OCI-LY1 (cell line): ENCODE results near the gene FAM83E.

ENCODE experiments used
- H2AFZ ChIP-seq: fragments of 200-600 bp; sonication (generic), shearing (Covaris generic); 2 replicates; pipeline ENCODE4 v1.6.0; 2014; ENCODE audit warnings: antibody characterized with exemption, mild to moderate bottlenecking, low read length
- H3F3A ChIP-seq: fragments of 200-600 bp; sonication (generic), shearing (Covaris generic); 2 replicates; pipeline ENCODE4 v1.6.0; 2014; ENCODE audit warnings: mild to moderate bottlenecking, antibody characterized with exemption, low read length, moderate library complexity; ENCODE audit not compliant: insufficient read depth
- H3K27ac ChIP-seq: fragments of 200-600 bp; sonication (generic); 2 replicates; pipeline ENCODE4 v1.5.1; 2014; ENCODE audit warnings: low read length, mixed run types, mild to moderate bottlenecking, low read depth; ENCODE audit not compliant: poor library complexity, severe bottlenecking
- H3K27me3 ChIP-seq: fragments of 200-600 bp; sonication (generic); 2 replicates; pipeline ENCODE4 v1.6.0; 2014; ENCODE audit warnings: antibody characterized with exemption, mild to moderate bottlenecking, low read length, moderate library complexity; ENCODE audit not compliant: insufficient read depth
- H3K36me3 ChIP-seq: fragments of 200-600 bp; sonication (generic); 2 replicates; pipeline ENCODE4 v1.6.1; 2014; ENCODE audit warnings: mild to moderate bottlenecking, antibody characterized with exemption, low read length, moderate library complexity, mixed read lengths; ENCODE audit not compliant: insufficient read depth
- H3K4me1 ChIP-seq: fragments of 200-600 bp; sonication (generic); 2 replicates; pipeline ENCODE4 v1.5.1; 2014; ENCODE audit warnings: mild to moderate bottlenecking, low read length, moderate library complexity; ENCODE audit not compliant: insufficient read depth, severe bottlenecking
- H3K4me2 ChIP-seq: fragments of 200-600 bp; sonication (generic), shearing (Covaris generic); 2 replicates; pipeline ENCODE4 v1.6.1; 2014; ENCODE audit warnings: low read length
- H3K4me3 ChIP-seq: fragments of 200-600 bp; sonication (generic); 2 replicates; pipeline ENCODE4 v1.5.1; 2014; ENCODE audit warnings: low read length, low read depth, mild to moderate bottlenecking, mixed read lengths; ENCODE audit not compliant: poor library complexity, severe bottlenecking
- H3K79me2 ChIP-seq: fragments of 200-600 bp; shearing (Covaris generic); 2 replicates; pipeline ENCODE4 v1.6.1; 2016; ENCODE audit warnings: mixed run types, low read length, mixed read lengths; ENCODE audit not compliant: insufficient read depth
- H3K9ac ChIP-seq: fragments of 200-600 bp; sonication (generic), shearing (Covaris generic); 2 replicates; pipeline ENCODE4 v1.6.1; 2014; ENCODE audit warnings: mild to moderate bottlenecking, low read length, mixed read lengths
- H3K9me2 ChIP-seq: fragments of 200-600 bp; sonication (generic), shearing (Covaris generic); 2 replicates; pipeline ENCODE4 v1.6.1; 2014; ENCODE audit warnings: low read depth, mild to moderate bottlenecking, low read length, mixed read lengths
- H3K9me3 ChIP-seq: fragments of 200-600 bp; shearing (Covaris generic); 2 replicates; pipeline ENCODE4 v1.6.1; 2014; ENCODE audit warnings: low read length, mixed read lengths
- H4K20me1 ChIP-seq: fragments of 200-600 bp; sonication (generic), shearing (Covaris generic); 2 replicates; pipeline ENCODE4 v1.6.0; 2016; ENCODE audit warnings: mild to moderate bottlenecking, low read length; ENCODE audit not compliant: insufficient read depth
- CTCF ChIP-seq: fragments of 200-600 bp; sonication (generic), shearing (Covaris generic); IDR thresholded peaks from 2 replicates; pipeline ENCODE4 v1.5.1; 2017; ENCODE audit warnings: mild to moderate bottlenecking, antibody characterized with exemption, low read length, moderate library complexity, mixed read lengths
- EZH2 ChIP-seq: fragments of 200-600 bp; sonication (generic), shearing (Covaris generic); IDR thresholded peaks from 2 replicates; pipeline ENCODE4 v1.8.0; 2017; ENCODE audit warnings: borderline replicate concordance, mixed run types, mild to moderate bottlenecking, antibody characterized with exemption, low read length, moderate library complexity, mixed read lengths

FAM83E gene

GRCh38 chr19:48603001-48603400, 11.9 kb downstream of the FAM83E start:
- TF ChIP-seq EZH2 (no peak), CTCF (no peak)
- no peaks in the 10 kb centered on the region for H4K20me1 ChIP-seq
- peaks cover 1% of the 10 kb centered on the region; the same call in 1 of the 2 replicates for H3K27me3 ChIP-seq

GRCh38 chr19:48600679-48601417, 14.0 kb downstream of the FAM83E start:
- Histone ChIP-seq H3K27ac (no peak overlapping the region), H3K9me2 (no peaks in the 10 kb centered on the region), H3K4me3 (no peak overlapping the region), H3K36me3 (no peaks in the 10 kb centered on the region; the same call in 1 of the 2 replicates), H3K79me2 (no peaks in the 10 kb centered on the region), H3K9me3 (no peaks in the 10 kb centered on the region), H4K20me1 (no peaks in the 10 kb centered on the region), H3K9ac (no peak overlapping the region), H3K27me3 (peaks cover 4% of the 10 kb centered on the region; the same call in 1 of the 2 replicates), H3K4me1 (peaks cover 9% of the 10 kb centered on the region), H3K4me2 (no peak overlapping the region), H2AFZ (no peak overlapping the region), H3F3A (no peaks in the 10 kb centered on the region)
- TF ChIP-seq EZH2 (no peak), CTCF (no peak)

More at GRCh38 chr19:48603001-48603400, 11.9 kb downstream of the FAM83E start:
- H3K4me1 ChIP-seq, result no peaks in the 10 kb centered on the region
- no peak overlapping the region for H3K4me2 ChIP-seq
- no peaks in the 10 kb centered on the region for H3K79me2 ChIP-seq
- H3K36me3 ChIP-seq, result no peaks in the 10 kb centered on the region; the same call in 1 of the 2 replicates
- no peak overlapping the region for H2AFZ ChIP-seq
- no peak overlapping the region for H3K4me3 ChIP-seq
- no peak overlapping the region for H3K9ac ChIP-seq
- H3K9me2 ChIP-seq, result no peaks in the 10 kb centered on the region
- H3K27ac ChIP-seq, result no peak overlapping the region
- no peaks in the 10 kb centered on the region for H3F3A ChIP-seq
- no peaks in the 10 kb centered on the region for H3K9me3 ChIP-seq

GRCh38 chr19:48598996-48599700, 15.7 kb downstream of the FAM83E start:
- Histone ChIP-seq H3K79me2 (no peaks in the 10 kb centered on the region), H3K27ac (no peak overlapping the region), H3K27me3 (peaks cover 4% of the 10 kb centered on the region; the same call in 1 of the 2 replicates), H3K4me3 (no peak overlapping the region), H3K9ac (no peak overlapping the region), H3K36me3 (no peaks in the 10 kb centered on the region; the same call in 1 of the 2 replicates), H2AFZ (no peak overlapping the region), H3K9me3 (no peaks in the 10 kb centered on the region), H3F3A (no peaks in the 10 kb centered on the region), H3K4me2 (no peak overlapping the region), H3K9me2 (no peaks in the 10 kb centered on the region), H3K4me1 (peaks cover 9% of the 10 kb centered on the region), H4K20me1 (no peaks in the 10 kb centered on the region)
- no peak for TF ChIP-seq EZH2
- no peak for TF ChIP-seq CTCF
